Measurements from ENCODE around the gene AVEN.

Gene AVEN

GRCh38 chr15:33932734-33933133 is 106.3 kb downstream of the AVEN start:
- Histone ChIP-seq H3K4me1 (peaks cover 0 to 4% (median 3%) of the 10 kb centered on the region in 4 donors), H3K27ac (no peak overlapping the region), H3K4me3 (no peak overlapping the region), H3K9me3 (no peaks in the 10 kb centered on the region), H3K36me3 (no peaks in the 10 kb centered on the region), H3K27me3 (no peaks in the 10 kb centered on the region)
- intact Hi-C loops (cut with DNase I; ENCODE audit: low total_unique reads) = no loop called here
- no peak for TF ChIP-seq CTCF (IDR thresholded peaks at IDR 0.05)
- DNase-seq = no peak

DNA sequence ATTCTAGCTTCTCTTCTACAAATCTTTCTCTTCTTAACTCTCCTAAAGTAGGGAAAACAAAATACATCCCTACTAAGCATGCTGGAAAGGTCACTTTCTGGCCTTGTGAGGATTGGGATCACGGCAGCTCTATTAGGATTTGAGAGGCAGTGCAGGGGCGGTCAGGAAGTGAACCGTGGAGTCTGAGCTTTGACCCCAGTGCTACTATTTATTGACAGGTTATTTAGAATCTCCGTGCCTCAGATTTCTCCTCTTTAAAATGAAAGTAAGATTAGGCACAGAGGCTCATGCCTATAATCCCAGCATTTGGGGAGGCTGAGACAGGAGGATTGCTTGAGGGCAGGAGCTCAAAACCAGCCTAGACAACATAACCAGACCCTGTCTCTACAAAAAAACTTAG is 112.7 kb downstream of the AVEN start:
- Histone ChIP-seq H3K36me3 (no peaks in the 10 kb centered on the region), H3K27me3 (no peaks in the 10 kb centered on the region), H3K9me3 (no peaks in the 10 kb centered on the region), H3K27ac (no peak overlapping the region), H3K4me3 (no peak overlapping the region), H3K4me1 (no peaks in the 10 kb centered on the region)
- TF ChIP-seq CTCF (IDR thresholded peaks at IDR 0.05) = no peak
- intact Hi-C loops (cut with DNase I; ENCODE audit: low total_unique reads) = loop anchor here (5.0 kb wide), 1 partner anchor 1204 kb away; no protein-coding TSS in a partner anchor
- DNase-seq = no peak

- Histone ChIP-seq H3K27me3 (no peaks in the 10 kb centered on the region), H3K36me3 (no peaks in the 10 kb centered on the region), H3K27ac (no peak overlapping the region), H3K4me1 (no peaks in the 10 kb centered on the region), H3K9me3 (no peaks in the 10 kb centered on the region), H3K4me3 (no peak overlapping the region)
- TF ChIP-seq CTCF (IDR thresholded peaks at IDR 0.05) = no peak
- no peak for DNase-seq
- intact Hi-C loops (cut with DNase I; ENCODE audit: low total_unique reads) = no loop called here
These were observed 115.6 kb downstream of the AVEN start for GRCh38 chr15:33923446-33923845.

DNA sequence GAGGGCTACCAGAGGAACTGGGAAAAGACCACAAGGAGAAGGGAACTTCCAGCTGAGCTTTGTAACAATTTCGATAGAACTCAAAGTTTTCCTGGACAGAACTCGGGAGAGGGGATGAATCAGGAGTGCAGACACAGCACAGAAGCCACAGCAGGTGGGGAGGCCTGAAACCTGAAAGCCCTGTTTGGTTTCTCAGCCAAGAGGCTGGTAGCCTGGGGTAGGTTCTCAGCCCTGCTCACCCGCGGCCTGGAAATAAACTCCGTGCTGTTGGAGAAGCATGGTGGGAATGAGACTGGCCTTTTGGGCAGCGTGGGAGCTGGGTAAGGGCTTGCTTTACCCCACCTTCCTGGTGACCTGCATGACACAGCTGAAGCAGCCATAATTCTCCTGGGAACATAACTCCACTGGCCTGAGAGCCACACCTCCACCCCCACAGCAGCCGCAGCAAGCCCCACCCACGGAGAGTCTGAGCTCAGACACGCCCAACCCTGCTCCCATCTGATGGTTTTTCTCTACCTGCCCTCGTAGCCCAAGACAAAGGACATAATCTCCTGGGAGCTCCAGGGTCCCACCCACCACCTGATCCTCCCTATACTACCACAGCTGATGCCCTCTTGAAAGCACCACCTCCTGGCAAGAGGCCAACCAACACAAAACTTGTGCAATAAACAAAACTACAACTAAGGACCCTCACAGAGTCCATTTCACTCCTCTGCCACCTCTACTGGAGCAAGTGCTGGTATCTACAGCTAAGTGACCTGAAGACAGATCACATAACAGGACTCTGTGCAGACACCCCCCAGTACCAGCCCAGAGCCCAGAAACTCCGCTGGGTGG is 123.2 kb downstream of the AVEN start:
- DNase-seq = no peak
- Histone ChIP-seq H3K9me3 (no peaks in the 10 kb centered on the region), H3K36me3 (no peaks in the 10 kb centered on the region), H3K4me3 (no peak overlapping the region), H3K27ac (no peak overlapping the region), H3K4me1 (peaks cover 0 to 6% (median 2%) of the 10 kb centered on the region in 4 donors), H3K27me3 (no peaks in the 10 kb centered on the region)
- no peak for TF ChIP-seq CTCF (IDR thresholded peaks at IDR 0.05)
- intact Hi-C loops (cut with DNase I; ENCODE audit: low total_unique reads) = no loop called here

- intact Hi-C loops (cut with DNase I; ENCODE audit: low total_unique reads) = no loop called here
- H3K4me1 ChIP-seq = peaks cover 0 to 19% (median 2%) of the 10 kb centered on the region in 4 donors
These were observed 125.5 kb downstream of the AVEN start for GRCh38 chr15:33913459-33913858.

More at GRCh38 chr15:33913459-33913858, 125.5 kb downstream of the AVEN start:
- Histone ChIP-seq H3K27me3 (no peaks in the 10 kb centered on the region), H3K9me3 (no peaks in the 10 kb centered on the region), H3K36me3 (no peaks in the 10 kb centered on the region), H3K4me3 (no peak overlapping the region), H3K27ac (no peak overlapping the region)
- no peak for TF ChIP-seq CTCF (IDR thresholded peaks at IDR 0.05)
- DNase-seq = no peak

All from tibial artery (tissue), 4 donors.